NCI-H2227 (cell line): ENCODE data around the gene C5orf24.

Experiments
- DNase-seq: peaks from one replicate; lab custom pipeline; 2025; ENCODE audit not compliant: unreplicated experiment; lab: John Stamatoyannopoulos, UW

The C5orf24 gene

GRCh38 chr5:134905246-134905996 is 59.7 kb downstream of the C5orf24 start:
- peak; percentile 75 for DNase-seq

- DNase-seq, result no peak
Measured at GRCh38 chr5:134906811-134907210, 61.0 kb downstream of the C5orf24 start.
